ENCODE data around the gene PRH2. TPM values are rescaled to one million over a fixed set of nuclear protein-coding genes. Genes with fewer than 3 reads are reported as not detected.

The PRH2 gene
- not detected for total RNA-seq
- polyA plus RNA-seq (ENCODE audit: insufficient read depth, low read depth, low replicate concordance) = not detected
- long read RNA-seq, donor 1 = 0 reads
- long read RNA-seq, donor 2 = 0 reads
- long read RNA-seq, donor 3 = 0 reads
- long read RNA-seq, donor 4 = 0 reads
- long read RNA-seq, donor 5 = 0 reads
- long read RNA-seq, donor 6, partial matches to known transcripts = 7 of 7 reads
- long read RNA-seq, donor 6, other reads (novel, unspliced or antisense) = 0 of 7 reads
- long read RNA-seq, donor 7 = 0 reads
- long read RNA-seq, donor 8 = 0 reads
- long read RNA-seq, donor 9 = 0 reads
- long read RNA-seq, donor 10 = 0 reads

- no peak for FAIRE-seq
- no peak for DNase-seq
- TF ChIP-seq CTCF (IDR thresholded peaks at IDR 0.05; ENCODE audit: borderline replicate concordance, extremely low read depth, insufficient read depth) = no peak
- Histone ChIP-seq H3K4me3 (ENCODE audit: low read length in 3 of 3) (no peak within 1 kb of the TSS), H3K9me3 (ENCODE audit: control insufficient read depth in 2 of 3, insufficient read depth in 1 of 3, low read length in 3 of 3) (no peaks in the 10 kb centered on the region), H3K27me3 (ENCODE audit: control insufficient read depth, insufficient read depth, low read length) (no peaks in the 10 kb centered on the region), H3K9ac (ENCODE audit: low read length in 3 of 3) (no peak within 1 kb of the TSS), H3K4me1 (ENCODE audit: control insufficient read depth in 2 of 3, insufficient read depth in 2 of 3, low read depth in 1 of 3, low read length in 3 of 3) (no peaks in the 10 kb centered on the region), H3K36me3 (ENCODE audit: control insufficient read depth in 2 of 3, insufficient read depth in 3 of 3, low read length in 3 of 3) (no peaks in the 10 kb centered on the region), H3K27ac (ENCODE audit: low read depth in 2 of 2, low read length in 2 of 2) (no peak within 1 kb of the TSS)
- intact Hi-C loops (cut with DNase I) = no loop called here
Measured at GRCh38 chr12:10928746-10929286, at the start of gene PRH2. PRH2 (plus strand) TSS chr12:10929236; CDS start chr12:10929274, 38 bp downstream.

GRCh38 chr12:10884086-10884725, 44.8 kb upstream of the PRH2 start, which contains the start of gene PRH1:
PRH1 (minus strand) TSS chr12:10884255; CDS start chr12:10884217, 38 bp downstream.
- no peak for TF ChIP-seq CTCF (IDR thresholded peaks at IDR 0.05; ENCODE audit: borderline replicate concordance, extremely low read depth, insufficient read depth)
- Histone ChIP-seq H3K27ac (ENCODE audit: low read depth in 2 of 2, low read length in 2 of 2) (no peak within 1 kb of the TSS), H3K36me3 (ENCODE audit: control insufficient read depth in 2 of 3, insufficient read depth in 3 of 3, low read length in 3 of 3) (no peaks in the 10 kb centered on the region), H3K4me1 (ENCODE audit: control insufficient read depth in 2 of 3, insufficient read depth in 2 of 3, low read depth in 1 of 3, low read length in 3 of 3) (no peaks in the 10 kb centered on the region), H3K9me3 (ENCODE audit: control insufficient read depth in 2 of 3, insufficient read depth in 1 of 3, low read length in 3 of 3) (no peaks in the 10 kb centered on the region), H3K27me3 (ENCODE audit: control insufficient read depth, insufficient read depth, low read length) (no peaks in the 10 kb centered on the region), H3K4me3 (ENCODE audit: low read length in 3 of 3) (no peak within 1 kb of the TSS), H3K9ac (ENCODE audit: low read length in 3 of 3) (no peak within 1 kb of the TSS)
- DNase-seq = no peak
- intact Hi-C loops (cut with DNase I) = no loop called here
- FAIRE-seq = no peak

DNA sequence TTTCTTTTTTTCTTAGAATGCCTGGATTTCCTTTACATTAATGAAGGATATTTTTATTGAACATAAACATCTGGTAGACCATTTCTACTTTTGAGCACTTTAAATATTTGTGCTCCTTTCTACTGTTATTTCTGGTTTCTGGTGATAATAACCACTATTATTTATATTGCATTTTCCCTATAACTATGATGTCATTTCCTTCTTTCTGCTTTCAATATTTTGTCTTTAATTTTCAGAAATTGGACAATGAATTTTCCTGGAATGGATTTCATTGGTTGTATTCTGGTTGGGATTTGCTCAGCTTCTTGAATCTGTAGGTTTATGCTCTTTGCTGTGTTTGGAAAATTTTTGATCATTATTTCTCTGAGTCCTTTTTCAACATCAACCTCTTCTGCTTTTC, 39.8 kb upstream of the PRH2 start:
- Histone ChIP-seq H3K27me3 (ENCODE audit: control insufficient read depth, insufficient read depth, low read length) (no peaks in the 10 kb centered on the region), H3K4me3 (ENCODE audit: low read length in 3 of 3) (no peak overlapping the region), H3K9ac (ENCODE audit: low read length in 3 of 3) (no peak overlapping the region), H3K36me3 (ENCODE audit: control insufficient read depth in 2 of 3, insufficient read depth in 3 of 3, low read length in 3 of 3) (no peaks in the 10 kb centered on the region), H3K27ac (ENCODE audit: low read depth in 2 of 2, low read length in 2 of 2) (no peak overlapping the region), H3K4me1 (ENCODE audit: control insufficient read depth in 2 of 3, insufficient read depth in 2 of 3, low read depth in 1 of 3, low read length in 3 of 3) (no peaks in the 10 kb centered on the region), H3K9me3 (ENCODE audit: control insufficient read depth in 2 of 3, insufficient read depth in 1 of 3, low read length in 3 of 3) (no peaks in the 10 kb centered on the region)
- DNase-seq = no peak
- no peak for TF ChIP-seq CTCF (IDR thresholded peaks at IDR 0.05; ENCODE audit: borderline replicate concordance, extremely low read depth, insufficient read depth)
- no peak for FAIRE-seq
- intact Hi-C loops (cut with DNase I) = no loop called here

All from kidney (tissue), 22 donors.